Subcutaneous abdominal adipose tissue (tissue), 5 donors: ENCODE measurements around the gene MYO9A.
"Not testable (repeated sequence)": the region's sequence is repeated elsewhere in the genome, so short reads cannot be mapped to it uniquely, and the experiment has no call there.

Source experiments
- H3K27ac ChIP-seq: one replicate; pipeline ENCODE4 v1.7.0; 2013; ENCODE audit warnings: low read depth, mild to moderate bottlenecking, inconsistent platforms, low read length, moderate library complexity
- H3K27me3 ChIP-seq, 5 donors: one replicate each; pipeline ENCODE4 v1.7.0; 2013; ENCODE audit warnings: low read length in 5 of 5, inconsistent platforms in 1 of 5; ENCODE audit not compliant: control insufficient read depth in 5 of 5, insufficient read depth in 4 of 5
- H3K36me3 ChIP-seq, 5 donors: one replicate each; pipeline ENCODE4 v1.7.0; 2013; ENCODE audit warnings: low read length in 5 of 5; ENCODE audit not compliant: control insufficient read depth in 5 of 5, insufficient read depth in 5 of 5
- H3K4me1 ChIP-seq, 5 donors: one replicate each; pipeline ENCODE4 v1.7.0; 2013; ENCODE audit warnings: low read length in 5 of 5, mild to moderate bottlenecking in 3 of 5, moderate library complexity in 1 of 5; ENCODE audit not compliant: control insufficient read depth in 5 of 5, insufficient read depth in 5 of 5
- H3K4me3 ChIP-seq, 5 donors: one replicate each; pipeline ENCODE4 v1.7.0; 2013; ENCODE audit warnings: low read length in 5 of 5, low read depth in 1 of 5
- H3K9ac ChIP-seq, 5 donors: one replicate each; pipeline ENCODE4 v1.7.0; 2013; ENCODE audit warnings: low read length in 5 of 5, mild to moderate bottlenecking in 4 of 5, moderate library complexity in 3 of 5
- H3K9me3 ChIP-seq, 5 donors: one replicate each; pipeline ENCODE4 v1.7.0; 2013; ENCODE audit warnings: low read length in 5 of 5; ENCODE audit not compliant: control insufficient read depth in 5 of 5
- donor health status: healthy.
- donor health status: healthy.
- donor health status: healthy.
- donor health status: healthy.
- donor health status: healthy.

MYO9A gene

DNA sequence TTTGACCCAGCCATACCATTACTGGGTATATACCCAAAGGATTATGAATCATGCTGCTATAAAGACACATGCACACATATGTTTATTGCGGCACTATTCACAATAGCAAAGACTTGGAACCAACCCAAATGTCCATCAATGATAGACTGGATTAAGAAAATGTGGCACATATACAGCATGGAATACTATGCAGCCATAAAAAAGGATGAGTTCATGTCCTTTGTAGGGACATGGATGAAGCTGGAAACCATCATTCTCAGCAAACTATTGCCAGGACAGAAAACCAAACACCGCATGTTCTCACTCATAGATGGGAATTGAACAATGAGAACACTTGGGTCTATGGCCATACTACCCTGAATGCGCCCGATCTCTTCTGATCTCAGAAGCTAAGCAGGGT is 259.7 kb downstream of the MYO9A start:
- peaks cover 17 to 36% (median 19%) of the 10 kb centered on the region in 5 donors for H3K36me3 ChIP-seq
- not testable (repeated sequence) for H3K4me3 ChIP-seq

DNA sequence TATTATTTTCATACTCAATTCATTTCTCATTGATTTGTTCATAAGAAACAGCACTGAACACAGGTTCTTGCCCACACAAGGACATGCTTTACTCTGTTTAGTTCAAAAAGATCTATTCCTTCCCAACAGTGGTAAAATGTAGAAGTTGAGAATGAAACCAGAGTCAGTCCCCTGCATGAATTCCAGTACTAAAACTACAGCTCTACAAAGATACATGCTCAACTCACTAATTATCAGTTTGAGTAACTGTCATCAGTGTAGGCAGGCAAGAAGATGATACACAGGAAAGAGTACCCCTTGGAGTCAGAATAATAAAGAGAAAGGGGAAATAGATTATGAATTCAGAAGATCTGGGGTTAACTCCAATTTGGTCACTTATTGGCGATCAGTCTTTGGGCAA is 264.4 kb downstream of the MYO9A start:
- no peak overlapping the region for H3K4me3 ChIP-seq
- H3K27me3 ChIP-seq = no peaks in the 10 kb centered on the region
- H3K9me3 ChIP-seq = no peaks in the 10 kb centered on the region
- no peaks in the 10 kb centered on the region for H3K4me1 ChIP-seq
- H3K27ac ChIP-seq = no peak overlapping the region
- H3K9ac ChIP-seq = no peak overlapping the region
- H3K36me3 ChIP-seq = peaks cover 35 to 46% (median 40%) of the 10 kb centered on the region in 5 donors

More for the DNA sequence above, 259.7 kb downstream of the MYO9A start:
- not testable (repeated sequence) for H3K27ac ChIP-seq, H3K9me3 ChIP-seq, H3K9ac ChIP-seq, H3K4me1 ChIP-seq, H3K27me3 ChIP-seq

GRCh38 chr15:71844916-71845315 is 273.0 kb downstream of the MYO9A start:
- Histone ChIP-seq H3K9me3 (no peaks in the 10 kb centered on the region), H3K4me1 (peaks cover 0 to 13% (median 0%) of the 10 kb centered on the region in 5 donors), H3K36me3 (peaks cover 33 to 56% (median 55%) of the 10 kb centered on the region in 5 donors), H3K4me3 (no peak overlapping the region), H3K9ac (no peak overlapping the region), H3K27me3 (no peaks in the 10 kb centered on the region), H3K27ac (no peak overlapping the region)

- Histone ChIP-seq H3K4me3 (no peak overlapping the region), H3K4me1 (peaks cover 0 to 16% (median 0%) of the 10 kb centered on the region in 5 donors), H3K27me3 (no peaks in the 10 kb centered on the region), H3K9me3 (no peaks in the 10 kb centered on the region), H3K27ac (no peak overlapping the region), H3K36me3 (peaks cover 17 to 30% (median 26%) of the 10 kb centered on the region in 5 donors), H3K9ac (no peak overlapping the region)
Measured at GRCh38 chr15:71841563-71841962, 276.4 kb downstream of the MYO9A start.

DNA sequence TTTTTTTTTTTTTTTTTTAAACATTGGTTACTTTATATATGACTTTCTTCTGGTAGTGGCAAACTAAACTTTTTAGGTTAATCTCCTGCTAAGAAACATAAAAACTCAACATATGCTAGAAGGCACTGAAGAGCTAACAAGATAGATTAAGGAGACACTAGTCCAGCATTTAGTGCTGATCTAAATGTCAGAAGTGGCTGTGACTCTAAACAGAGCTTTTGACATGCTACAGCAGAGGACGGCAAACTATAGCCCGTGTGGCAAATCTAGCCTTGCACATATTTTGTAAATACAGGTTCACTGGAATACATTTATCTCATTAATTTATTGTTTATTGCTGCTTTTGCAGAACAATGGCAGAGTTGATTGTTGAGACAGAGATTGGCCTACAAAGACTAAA is 287.0 kb downstream of the MYO9A start:
- Histone ChIP-seq H3K4me1 (no peaks in the 10 kb centered on the region), H3K36me3 (peaks cover 29 to 44% (median 39%) of the 10 kb centered on the region in 5 donors), H3K9ac (no peak overlapping the region), H3K27ac (no peak overlapping the region), H3K4me3 (no peak overlapping the region), H3K27me3 (no peaks in the 10 kb centered on the region), H3K9me3 (no peaks in the 10 kb centered on the region)

DNA sequence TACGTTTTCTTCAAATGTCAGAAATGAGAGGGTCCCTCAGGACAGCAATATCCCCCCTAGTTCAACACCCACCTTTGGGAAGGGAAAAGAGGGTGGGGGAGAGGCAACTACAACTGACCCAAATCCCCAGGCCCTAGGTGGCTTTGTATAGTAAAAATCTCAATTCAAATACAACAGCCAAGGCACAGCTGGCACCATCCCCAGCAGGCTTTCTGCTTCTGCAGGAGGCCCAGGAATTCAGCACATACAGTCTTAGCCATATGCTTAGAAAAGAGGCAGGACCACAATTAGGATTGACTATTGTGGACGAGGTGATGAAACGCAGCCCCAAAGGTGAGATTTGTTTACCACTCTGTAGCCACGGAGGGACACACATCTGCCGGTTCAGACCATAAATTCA is 291.8 kb downstream of the MYO9A start:
- Histone ChIP-seq H3K36me3 (peaks cover 50 to 72% (median 61%) of the 10 kb centered on the region in 5 donors), H3K4me1 (no peaks in the 10 kb centered on the region), H3K9me3 (peaks cover 8 to 23% (median 18%) of the 10 kb centered on the region in 5 donors), H3K27me3 (no peaks in the 10 kb centered on the region), H3K9ac (no peak overlapping the region), H3K4me3 (no peak overlapping the region), H3K27ac (no peak overlapping the region)

GRCh38 chr15:71825021-71825730 is 292.8 kb downstream of the MYO9A start:
- peak overlapping the region in 1 of 5 donors; percentile 10 for H3K9ac ChIP-seq

DNA sequence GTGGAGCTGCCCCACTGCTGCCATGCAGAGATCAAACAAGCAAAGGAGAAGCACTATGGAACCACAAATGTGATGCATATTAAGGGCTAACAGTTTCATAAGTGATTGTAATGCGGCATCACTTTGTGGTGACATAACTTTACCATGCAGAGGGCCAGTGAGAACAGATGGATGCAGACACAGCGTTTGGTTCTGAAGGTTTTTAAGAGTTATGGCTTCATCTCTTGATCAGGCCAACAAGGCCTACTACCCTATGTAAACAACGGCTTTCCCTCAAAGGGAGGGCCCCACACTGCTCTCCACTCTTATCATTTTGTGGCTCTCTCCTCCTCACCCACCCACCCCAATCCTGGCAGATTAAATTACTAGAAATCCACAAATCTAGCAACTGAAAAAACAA is 294.1 kb downstream of the MYO9A start:
- Histone ChIP-seq H3K9me3 (peaks cover 8 to 34% (median 23%) of the 10 kb centered on the region in 5 donors), H3K9ac (no peak overlapping the region), H3K27me3 (no peaks in the 10 kb centered on the region), H3K4me1 (no peaks in the 10 kb centered on the region), H3K4me3 (no peak overlapping the region), H3K36me3 (peaks cover 37 to 57% (median 50%) of the 10 kb centered on the region in 5 donors), H3K27ac (no peak overlapping the region)

More at GRCh38 chr15:71825021-71825730, 292.8 kb downstream of the MYO9A start:
- peaks cover 8 to 29% (median 20%) of the 10 kb centered on the region in 5 donors for H3K9me3 ChIP-seq
- H3K27me3 ChIP-seq = no peaks in the 10 kb centered on the region
- peaks cover 49 to 70% (median 61%) of the 10 kb centered on the region in 5 donors for H3K36me3 ChIP-seq
- no peaks in the 10 kb centered on the region for H3K4me1 ChIP-seq
- no peak overlapping the region for H3K27ac ChIP-seq
- no peak overlapping the region for H3K4me3 ChIP-seq

- Histone ChIP-seq H3K36me3 (peaks cover 31 to 49% (median 43%) of the 10 kb centered on the region in 5 donors), H3K27me3 (no peaks in the 10 kb centered on the region)
Measured at GRCh38 chr15:71822890-71823630, 294.9 kb downstream of the MYO9A start.

DNA sequence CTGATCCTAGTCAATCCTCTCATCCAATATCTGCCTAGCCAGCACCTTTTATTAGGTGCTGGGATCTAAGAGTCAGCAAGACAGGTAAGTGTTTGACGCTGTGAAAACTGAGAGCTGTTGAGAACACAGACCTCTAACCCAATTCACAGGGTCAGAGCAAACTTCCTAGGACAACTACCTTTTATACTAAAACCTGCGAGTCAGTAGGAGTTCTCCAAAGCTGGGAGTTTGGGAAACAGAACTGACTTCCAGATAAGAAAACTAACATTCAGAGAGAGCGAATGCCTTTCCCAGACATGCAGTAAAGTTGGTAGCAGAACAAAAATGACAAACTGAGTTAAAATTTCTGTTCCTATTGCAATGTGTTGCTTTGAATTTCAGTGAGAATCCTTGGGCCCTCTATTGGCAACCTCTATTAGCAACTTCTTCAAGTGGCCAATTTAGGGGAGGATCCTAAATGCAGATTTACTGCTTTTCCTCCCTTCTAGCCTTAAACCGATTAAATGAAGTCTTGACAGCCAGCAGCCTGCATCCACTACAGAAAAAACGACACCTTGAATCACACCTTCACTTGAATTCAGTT is 296.3 kb downstream of the MYO9A start:
- Histone ChIP-seq H3K9ac (no peak overlapping the region), H3K36me3 (peaks cover 17 to 35% (median 29%) of the 10 kb centered on the region in 5 donors), H3K4me3 (no peak overlapping the region), H3K27ac (no peak overlapping the region), H3K9me3 (peaks cover 8 to 39% (median 23%) of the 10 kb centered on the region in 5 donors), H3K27me3 (no peaks in the 10 kb centered on the region), H3K4me1 (no peaks in the 10 kb centered on the region)

More at GRCh38 chr15:71822890-71823630, 294.9 kb downstream of the MYO9A start:
- Histone ChIP-seq H3K9ac (no peak overlapping the region), H3K9me3 (peaks cover 8 to 39% (median 23%) of the 10 kb centered on the region in 5 donors), H3K27ac (no peak overlapping the region), H3K4me3 (peak overlapping the region in 1 of 5 donors; percentile 5), H3K4me1 (no peaks in the 10 kb centered on the region)
